Liver (tissue), 9 donors: ENCODE results near the gene TRIM72. TPM values are rescaled to one million over a fixed set of nuclear protein-coding genes. Genes with fewer than 3 reads are reported as not detected.
"Not testable (repeated sequence)": the region's sequence is repeated elsewhere in the genome, so short reads cannot be mapped to it uniquely, and the experiment has no call there.

ENCODE experiments used
- DNase-seq: peaks from one replicate; pipeline ENCODE4 v3.0.0-alpha.2; 2017; ENCODE audit warnings: low spot score
- H3K27ac ChIP-seq, 2 donors: one replicate each; pipeline ENCODE4 v1.7.0; 2013; ENCODE audit warnings: inconsistent platforms in 2 of 2, low read length in 2 of 2, control low read depth in 1 of 2, low read depth in 1 of 2, mild to moderate bottlenecking in 1 of 2
- H3K27me3 ChIP-seq, 4 donors: one replicate each; pipeline versions ENCODE4 v1.6.1 to v1.7.0; 2013; ENCODE audit warnings: low read length in 3 of 4, inconsistent platforms in 1 of 4, mild to moderate bottlenecking in 1 of 4, moderate library complexity in 1 of 4; ENCODE audit not compliant: control insufficient read depth in 4 of 4, insufficient read depth in 4 of 4
- H3K36me3 ChIP-seq, 4 donors: one replicate each; pipeline versions ENCODE4 v1.6.1 to v1.7.0; 2013; ENCODE audit warnings: low read length in 3 of 4, mild to moderate bottlenecking in 3 of 4, low read depth in 1 of 4, moderate library complexity in 1 of 4; ENCODE audit not compliant: control insufficient read depth in 4 of 4, insufficient read depth in 3 of 4
- H3K4me1 ChIP-seq, 4 donors: one replicate each; pipeline versions ENCODE4 v1.6.1 to v1.7.0; 2013; ENCODE audit warnings: low read length in 3 of 4, mild to moderate bottlenecking in 3 of 4, moderate library complexity in 1 of 4; ENCODE audit not compliant: control insufficient read depth in 4 of 4, insufficient read depth in 4 of 4
- H3K4me3 ChIP-seq, 3 donors: one replicate each; pipeline versions ENCODE4 v1.6.1 to v1.7.0; 2013; ENCODE audit warnings: low read length in 3 of 3, control low read depth in 1 of 3, low read depth in 1 of 3, mild to moderate bottlenecking in 1 of 3
- H3K9ac ChIP-seq, 2 donors: one replicate each; pipeline ENCODE4 v1.7.0; 2013; ENCODE audit warnings: low read length in 2 of 2, mild to moderate bottlenecking in 2 of 2, moderate library complexity in 2 of 2, control low read depth in 1 of 2, low read depth in 1 of 2
- H3K9me3 ChIP-seq, 4 donors: one replicate each; pipeline versions ENCODE4 v1.6.1 to v1.7.0; 2013; ENCODE audit warnings: low read length in 3 of 4; ENCODE audit not compliant: control insufficient read depth in 4 of 4
- EGR1 ChIP-seq, 2 donors: IDR thresholded peaks; 2 replicates each; pipeline ENCODE4 v1.6.1; 2016 to 2018; ENCODE audit warnings: antibody characterized with exemption in 2 of 2, low read depth in 2 of 2
- FOXA1 ChIP-seq: IDR thresholded peaks from 2 replicates; pipeline ENCODE4 v1.6.1; 2016; ENCODE audit warnings: antibody characterized with exemption
- FOXA2 ChIP-seq: IDR thresholded peaks from 2 replicates; pipeline ENCODE4 v1.6.1; 2016; ENCODE audit warnings: antibody characterized with exemption
- HNF4A ChIP-seq, 2 donors: conservative IDR thresholded peaks; 2 replicates each; pipeline ENCODE4 v1.6.1; 2016; ENCODE audit warnings: antibody characterized with exemption in 2 of 2, mild to moderate bottlenecking in 2 of 2
- HNF4G ChIP-seq: IDR thresholded peaks from 2 replicates; pipeline ENCODE4 v1.6.1; 2016; ENCODE audit warnings: antibody characterized with exemption
- JUND ChIP-seq, 2 donors: IDR thresholded peaks; 2 replicates each; pipeline ENCODE4 v1.6.1; 2016; ENCODE audit warnings: antibody characterized with exemption in 2 of 2
- RXRA ChIP-seq, 2 donors: IDR thresholded peaks; 2 replicates each; pipeline ENCODE4 v1.6.1; 2017 to 2018; ENCODE audit warnings: antibody characterized with exemption in 2 of 2, mild to moderate bottlenecking in 1 of 2
- SP1 ChIP-seq: IDR thresholded peaks from 2 replicates; pipeline ENCODE4 v1.6.1; 2018; ENCODE audit warnings: antibody characterized with exemption, mild to moderate bottlenecking
- WGBS: extraction: QIAGEN DNeasy Blood & Tissue Kit; methylation state at CpG from one replicate; pipeline ENCODE4 v1.1.7; 2013; 5-methylcytosine and 5-hydroxymethylcytosine counted together
- polyA plus RNA-seq, 2 donors: library from polyadenylated mRNA; stranded (reverse) in 1 of 2; unstranded in 1 of 2; fragments of 200-250 nt in 1 of 2; fragments of >200 nt in 1 of 2; fragmentation: Nextera tagmentation in 1 of 2; extraction: Ambion mirVana in 1 of 2; gene quantifications; one replicate each; pipeline versions ENCODE4 v1.2.1 to v1.2.3, GENCODE V29; 2013 to 2015
- total RNA-seq, 2 donors: library from RNA; depleted of rRNA; stranded (reverse); fragments of >200 nt; gene quantifications; one replicate each; pipeline ENCODE4 v1.2.3, GENCODE V29; 2014
- TF ChIP-seq, protein P1 (sequence below): IDR thresholded peaks from 2 replicates; pipeline ENCODE4 v1.6.1; 2016; ENCODE audit warnings: antibody characterized with exemption
- TF ChIP-seq, protein P2 (sequence below): fragments of 150-350 bp; IDR thresholded peaks from 2 replicates; pipeline ENCODE4 v1.5.1; 2017; ENCODE audit warnings: improper control_type of control experiment, low read depth, low read length; ENCODE audit not compliant: missing input control
- TF ChIP-seq, protein P3 (sequence below): IDR thresholded peaks from 2 replicates; pipeline ENCODE4 v1.6.1; 2016; ENCODE audit warnings: antibody characterized with exemption
- TF ChIP-seq, protein P4 (sequence below): IDR thresholded peaks from 2 replicates; pipeline ENCODE4 v1.6.1; 2016; ENCODE audit warnings: antibody characterized with exemption
- donor health status: healthy.
- donor health status: healthy.
- donor health status: healthy.
- donor health status: healthy.
- donor health status: healthy.

The TRIM72 gene
- total and polyA plus RNA-seq, 4 donors = under 0.01 to 0.10 (median 0.02) TPM; not detected in 1

DNA sequence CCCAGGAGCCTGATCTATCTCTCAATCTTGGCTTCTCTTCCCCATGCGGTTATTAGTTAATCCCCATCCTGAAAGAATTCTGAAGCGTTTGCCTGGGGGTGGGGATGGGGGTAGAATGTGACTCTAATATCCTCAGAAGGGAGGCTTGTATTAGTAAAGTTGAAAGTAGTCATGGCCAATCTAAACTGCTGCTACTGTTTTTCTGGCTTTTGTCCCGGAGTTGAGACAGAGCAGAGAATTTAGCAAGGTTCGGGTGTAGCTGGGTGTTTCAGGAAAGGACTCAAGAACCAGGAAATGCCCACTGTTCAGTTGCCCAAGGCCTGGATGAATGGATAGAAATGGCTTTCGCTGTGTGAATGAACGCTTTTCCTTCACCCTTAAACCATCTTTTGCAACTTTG is 28.3 kb downstream of the TRIM72 start:
- no peak for DNase-seq
- TF ChIP-seq JUND (IDR thresholded peaks at IDR 0.05) (no peak), HNF4G (no peak)
- TF ChIP-seq, protein P1, sequence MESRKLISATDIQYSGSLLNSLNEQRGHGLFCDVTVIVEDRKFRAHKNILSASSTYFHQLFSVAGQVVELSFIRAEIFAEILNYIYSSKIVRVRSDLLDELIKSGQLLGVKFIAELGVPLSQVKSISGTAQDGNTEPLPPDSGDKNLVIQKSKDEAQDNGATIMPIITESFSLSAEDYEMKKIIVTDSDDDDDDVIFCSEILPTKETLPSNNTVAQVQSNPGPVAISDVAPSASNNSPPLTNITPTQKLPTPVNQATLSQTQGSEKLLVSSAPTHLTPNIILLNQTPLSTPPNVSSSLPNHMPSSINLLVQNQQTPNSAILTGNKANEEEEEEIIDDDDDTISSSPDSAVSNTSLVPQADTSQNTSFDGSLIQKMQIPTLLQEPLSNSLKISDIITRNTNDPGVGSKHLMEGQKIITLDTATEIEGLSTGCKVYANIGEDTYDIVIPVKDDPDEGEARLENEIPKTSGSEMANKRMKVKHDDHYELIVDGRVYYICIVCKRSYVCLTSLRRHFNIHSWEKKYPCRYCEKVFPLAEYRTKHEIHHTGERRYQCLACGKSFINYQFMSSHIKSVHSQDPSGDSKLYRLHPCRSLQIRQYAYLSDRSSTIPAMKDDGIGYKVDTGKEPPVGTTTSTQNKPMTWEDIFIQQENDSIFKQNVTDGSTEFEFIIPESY = no peak
- TF ChIP-seq, protein P2, sequence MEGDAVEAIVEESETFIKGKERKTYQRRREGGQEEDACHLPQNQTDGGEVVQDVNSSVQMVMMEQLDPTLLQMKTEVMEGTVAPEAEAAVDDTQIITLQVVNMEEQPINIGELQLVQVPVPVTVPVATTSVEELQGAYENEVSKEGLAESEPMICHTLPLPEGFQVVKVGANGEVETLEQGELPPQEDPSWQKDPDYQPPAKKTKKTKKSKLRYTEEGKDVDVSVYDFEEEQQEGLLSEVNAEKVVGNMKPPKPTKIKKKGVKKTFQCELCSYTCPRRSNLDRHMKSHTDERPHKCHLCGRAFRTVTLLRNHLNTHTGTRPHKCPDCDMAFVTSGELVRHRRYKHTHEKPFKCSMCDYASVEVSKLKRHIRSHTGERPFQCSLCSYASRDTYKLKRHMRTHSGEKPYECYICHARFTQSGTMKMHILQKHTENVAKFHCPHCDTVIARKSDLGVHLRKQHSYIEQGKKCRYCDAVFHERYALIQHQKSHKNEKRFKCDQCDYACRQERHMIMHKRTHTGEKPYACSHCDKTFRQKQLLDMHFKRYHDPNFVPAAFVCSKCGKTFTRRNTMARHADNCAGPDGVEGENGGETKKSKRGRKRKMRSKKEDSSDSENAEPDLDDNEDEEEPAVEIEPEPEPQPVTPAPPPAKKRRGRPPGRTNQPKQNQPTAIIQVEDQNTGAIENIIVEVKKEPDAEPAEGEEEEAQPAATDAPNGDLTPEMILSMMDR = no peak
- TF ChIP-seq, protein P3, sequence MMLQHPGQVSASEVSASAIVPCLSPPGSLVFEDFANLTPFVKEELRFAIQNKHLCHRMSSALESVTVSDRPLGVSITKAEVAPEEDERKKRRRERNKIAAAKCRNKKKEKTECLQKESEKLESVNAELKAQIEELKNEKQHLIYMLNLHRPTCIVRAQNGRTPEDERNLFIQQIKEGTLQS = no peak
- TF ChIP-seq, protein P4, sequence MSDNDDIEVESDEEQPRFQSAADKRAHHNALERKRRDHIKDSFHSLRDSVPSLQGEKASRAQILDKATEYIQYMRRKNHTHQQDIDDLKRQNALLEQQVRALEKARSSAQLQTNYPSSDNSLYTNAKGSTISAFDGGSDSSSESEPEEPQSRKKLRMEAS = no peak
- 65% methylated on average over 6 of the region's 6 CpGs for WGBS

DNA sequence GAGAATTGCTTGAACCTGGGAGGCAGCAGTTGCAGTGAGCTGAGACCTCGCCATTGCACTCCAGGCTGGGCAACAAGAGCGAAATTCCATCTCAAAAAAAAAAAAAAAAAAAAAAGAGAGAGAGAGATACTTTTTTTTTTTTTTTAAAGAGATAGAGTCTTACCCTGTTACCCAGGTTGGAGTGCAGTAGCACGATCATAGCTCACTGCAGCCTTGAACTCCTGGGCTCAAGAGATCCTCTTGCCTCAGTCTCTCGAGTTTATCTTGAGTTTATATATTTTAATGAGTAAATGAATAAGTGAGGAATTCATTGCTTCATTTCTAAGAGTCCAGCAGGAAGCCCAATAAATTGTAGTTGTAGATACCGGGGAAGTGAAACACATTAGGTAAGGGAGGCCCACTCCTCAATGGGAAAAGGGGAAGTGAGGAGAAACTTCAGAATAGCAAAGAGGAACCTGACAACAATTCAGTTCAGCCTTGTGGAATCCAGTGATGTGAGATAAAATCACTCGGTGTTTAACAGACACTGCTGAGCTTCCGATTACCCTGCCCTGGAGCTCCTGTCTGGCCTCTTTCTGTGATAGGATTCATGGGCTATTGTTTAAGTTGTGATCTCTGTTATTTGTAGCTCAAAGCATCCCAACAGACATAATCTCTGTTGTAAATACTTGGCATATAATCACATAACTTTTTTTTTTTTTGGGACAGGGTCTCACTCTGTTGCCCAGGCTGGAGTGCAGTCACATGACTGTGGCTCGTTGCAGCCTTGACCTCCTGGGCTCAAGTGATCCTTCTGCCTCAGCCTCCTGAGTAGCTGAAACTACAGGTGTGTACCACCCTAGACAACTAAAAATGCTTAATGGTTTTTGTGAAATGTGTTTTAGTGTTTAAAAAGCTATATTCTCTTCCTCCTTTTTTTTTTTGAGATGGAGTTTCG is 30.1 kb downstream of the TRIM72 start:
- no peaks in the 10 kb centered on the region for H3K4me1 ChIP-seq
- no peaks in the 10 kb centered on the region for H3K36me3 ChIP-seq
- no peaks in the 10 kb centered on the region for H3K9me3 ChIP-seq
- no peaks in the 10 kb centered on the region for H3K27me3 ChIP-seq
- TF ChIP-seq, protein P4 = no peak
- TF ChIP-seq FOXA1 (no peak), HNF4A (conservative IDR thresholded peaks at IDR 0.05) (no peak), RXRA (IDR thresholded peaks at IDR 0.05) (no peak), EGR1 (IDR thresholded peaks at IDR 0.05; ENCODE audit: low read depth in 2 of 2) (no peak), SP1 (no peak), FOXA2 (no peak)
- no peak overlapping the region for H3K9ac ChIP-seq
- H3K4me3 ChIP-seq = no peak overlapping the region
- WGBS = 51% methylated on average over 9 of the region's 9 CpGs
- DNase-seq = no peak
- H3K27ac ChIP-seq = no peak overlapping the region

More for the DNA sequence above, 28.3 kb downstream of the TRIM72 start:
- Histone ChIP-seq H3K36me3 (no peaks in the 10 kb centered on the region), H3K9ac (no peak overlapping the region), H3K4me3 (no peak overlapping the region), H3K27ac (no peak overlapping the region), H3K4me1 (no peaks in the 10 kb centered on the region), H3K27me3 (no peaks in the 10 kb centered on the region), H3K9me3 (no peaks in the 10 kb centered on the region)

DNA sequence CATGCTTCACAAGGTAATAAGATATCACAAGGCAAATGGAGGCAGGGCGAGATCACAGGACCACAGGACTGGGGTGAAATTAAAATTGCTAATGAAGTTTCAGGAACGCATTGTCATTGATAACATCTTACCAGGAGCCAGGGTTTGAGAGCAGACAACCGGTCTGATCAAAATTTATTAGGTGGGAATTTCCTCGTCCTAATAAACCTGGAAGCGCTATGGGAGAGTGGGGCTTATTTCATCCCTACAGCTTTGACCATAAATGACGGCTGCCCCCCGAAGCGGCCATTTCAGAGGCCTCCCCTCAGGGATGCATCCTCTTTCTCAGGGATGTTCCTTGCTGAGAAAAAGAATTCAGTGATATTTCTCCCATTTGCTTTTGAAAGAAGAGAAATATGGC is 31.7 kb downstream of the TRIM72 start:
- 49% methylated on average over 8 of the region's 8 CpGs for WGBS
- H3K36me3 ChIP-seq, H3K4me3 ChIP-seq, H3K4me1 ChIP-seq, H3K27me3 ChIP-seq, H3K9me3 ChIP-seq, H3K9ac ChIP-seq, DNase-seq, H3K27ac ChIP-seq: not testable (repeated sequence)
